UCSD-AML1 (cell line): ENCODE data around the gene TMEM138.

Experiments used
- DNase-seq: peaks from one replicate; lab custom pipeline; 2025; ENCODE audit not compliant: unreplicated experiment; lab: John Stamatoyannopoulos, UW

The TMEM138 gene

DNA sequence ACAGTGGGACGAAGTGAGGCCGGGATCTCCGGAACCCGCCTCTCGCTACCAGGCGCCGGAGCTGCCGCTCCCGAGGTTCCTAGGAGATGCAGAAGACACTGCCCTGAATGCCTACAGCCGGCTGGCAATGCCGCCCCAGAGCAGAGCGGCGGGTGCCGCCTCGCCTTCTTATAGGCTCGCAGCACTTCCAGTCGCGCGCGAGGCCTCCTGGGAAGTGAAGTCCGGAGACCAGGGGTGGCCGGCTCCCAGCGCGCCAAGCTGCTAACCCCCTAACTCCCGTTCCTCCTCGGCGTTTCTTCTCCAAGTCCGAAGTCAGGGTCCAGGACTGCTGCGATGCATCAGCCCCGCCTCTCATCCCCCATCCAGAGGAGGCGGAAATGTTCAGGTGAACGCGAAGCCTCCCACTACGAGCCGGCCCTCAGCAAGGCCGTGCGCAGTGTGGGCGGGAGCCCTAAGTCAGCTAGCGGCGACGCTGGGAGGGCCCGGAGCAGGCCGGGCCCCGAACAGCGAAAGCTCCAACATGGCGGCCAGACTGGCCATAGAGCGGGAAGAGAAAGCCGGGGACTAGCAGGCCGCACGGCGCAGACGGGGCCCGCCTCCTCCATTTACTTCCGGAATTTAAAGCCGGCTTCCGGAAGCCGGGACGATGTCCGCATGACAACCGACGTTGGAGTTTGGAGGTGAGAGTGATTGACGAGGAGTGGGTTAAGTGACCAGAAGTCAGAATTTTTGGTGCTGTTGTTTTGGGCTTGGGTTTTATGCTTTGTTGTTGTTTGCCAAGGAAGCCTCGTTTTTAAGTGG lies at the start of gene TMEM138, which contains the start of gene CYB561A3:
Gene TMEM138, plus strand, starts transcription at position 634 of the 801 bp plus-strand sequence. CDS start 2,017 bp downstream, outside the sequence.
Gene CYB561A3, minus strand, starts transcription at position 142 of the 801 bp plus-strand sequence. CDS start 5,169 bp downstream, outside the sequence.
- peak; percentile 94 for DNase-seq

DNA sequence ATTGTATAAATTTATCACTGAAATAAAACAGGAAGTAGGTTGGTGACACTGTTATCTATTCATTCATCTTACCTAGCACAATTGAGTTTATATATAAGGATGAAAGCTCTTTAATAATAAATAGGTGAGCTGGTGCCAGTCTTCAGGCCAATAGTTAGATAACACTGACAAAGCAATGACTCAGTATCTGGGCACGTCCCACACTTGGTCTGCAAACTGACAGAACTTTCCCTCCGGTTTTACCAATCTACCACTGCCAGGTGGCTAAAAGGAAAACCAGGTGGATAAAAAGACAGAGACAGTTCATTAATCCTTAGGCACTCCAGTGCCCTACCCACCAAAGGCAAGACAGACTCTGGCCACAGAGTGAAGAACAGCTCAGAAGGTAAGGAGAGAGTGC lies 46.9 kb upstream of the TMEM138 start:
- no peak for DNase-seq

DNA sequence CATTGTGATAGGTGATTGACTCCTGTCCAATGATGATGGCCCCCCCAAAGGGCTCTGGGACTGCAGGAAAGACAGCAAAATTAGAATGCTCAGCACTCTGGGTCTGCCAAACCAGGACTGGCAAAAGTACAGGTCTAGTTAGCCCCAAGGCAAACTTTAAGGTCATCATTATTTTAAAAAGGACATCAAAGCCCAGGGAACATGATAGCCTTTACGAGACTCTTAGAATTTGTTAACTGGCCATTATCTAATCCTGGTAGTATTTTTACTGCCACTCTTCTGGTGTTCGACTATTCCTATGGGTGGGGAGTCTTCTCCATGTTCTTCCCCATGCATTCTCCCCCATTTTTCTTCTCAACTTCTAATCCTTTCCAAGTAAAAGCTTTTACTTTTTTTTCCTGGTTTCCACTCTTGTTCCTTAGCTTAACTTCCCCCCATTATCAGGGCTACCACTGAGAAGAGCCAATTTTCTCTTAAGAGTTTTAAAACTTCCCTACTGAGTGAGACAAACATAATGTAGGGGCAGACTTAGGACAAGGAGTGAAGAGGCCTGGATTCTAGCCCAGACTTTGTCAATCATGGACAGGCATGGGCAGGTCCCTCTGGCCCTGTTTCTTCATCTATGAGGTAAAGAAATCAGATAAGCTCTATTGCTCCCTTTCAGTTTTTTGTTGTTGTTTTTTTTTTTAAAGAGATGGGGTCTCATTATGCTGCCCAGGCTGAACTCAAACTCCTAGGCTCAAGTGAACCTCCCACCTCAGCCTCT lies 36.3 kb upstream of the TMEM138 start:
- DNase-seq, result no peak

DNA sequence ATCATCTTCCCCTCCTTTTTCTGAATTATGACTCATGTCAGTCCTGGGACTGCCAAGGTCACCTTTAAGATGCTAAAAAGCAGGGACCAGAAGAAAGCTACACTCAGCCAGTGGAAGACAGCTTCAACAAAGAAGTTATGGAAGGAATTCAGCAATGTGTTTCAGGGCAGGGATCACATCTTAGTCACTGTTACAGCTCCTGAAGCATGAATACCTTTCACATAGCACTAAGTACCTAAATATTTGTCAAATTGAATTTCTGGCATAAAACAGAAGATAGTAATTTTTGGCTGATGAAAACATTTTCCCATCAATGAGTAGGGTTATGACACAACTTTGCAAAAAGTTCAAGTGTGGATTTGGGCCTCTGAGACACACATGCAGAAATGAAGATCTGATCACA lies 34.5 kb upstream of the TMEM138 start:
- no peak for DNase-seq

DNA sequence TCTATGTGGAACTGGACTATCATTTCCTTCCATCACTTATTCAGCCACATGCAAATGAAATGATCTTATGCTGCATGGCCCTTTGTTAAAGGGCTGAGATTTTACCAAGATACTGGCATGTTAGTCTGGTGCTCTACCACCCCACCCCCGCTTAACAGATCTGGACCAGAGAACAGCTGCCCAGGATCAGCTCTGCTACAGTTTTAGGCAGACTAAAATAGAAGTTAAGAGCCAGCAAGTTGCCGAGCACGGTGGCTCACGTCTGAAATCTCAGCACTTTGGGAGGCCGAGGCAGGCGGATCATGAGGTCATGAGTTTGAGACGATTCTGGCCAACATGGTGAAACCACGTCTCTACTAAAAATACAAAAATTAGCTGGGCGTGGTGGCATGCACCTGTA lies 33.8 kb upstream of the TMEM138 start:
- DNase-seq, result no peak

DNA sequence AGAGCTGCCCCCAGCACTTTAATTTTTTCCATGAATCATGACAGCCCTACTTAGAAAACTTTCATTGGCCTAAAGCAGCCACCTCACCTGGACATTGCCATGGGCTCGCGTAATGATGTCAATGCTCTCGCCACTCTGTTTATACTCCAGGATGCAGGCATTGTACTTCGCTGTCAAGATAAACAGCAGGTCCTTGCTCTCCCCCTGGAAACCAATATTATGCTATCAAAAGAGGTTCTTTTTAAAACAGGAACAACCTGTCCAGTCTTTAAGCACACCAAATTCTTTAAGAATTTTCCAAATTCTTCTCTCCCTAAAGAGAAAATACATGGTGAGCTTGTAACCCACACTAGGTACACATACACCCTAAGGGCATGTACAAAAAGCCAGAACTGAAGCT lies 32.3 kb upstream of the TMEM138 start:
- no peak for DNase-seq

DNA sequence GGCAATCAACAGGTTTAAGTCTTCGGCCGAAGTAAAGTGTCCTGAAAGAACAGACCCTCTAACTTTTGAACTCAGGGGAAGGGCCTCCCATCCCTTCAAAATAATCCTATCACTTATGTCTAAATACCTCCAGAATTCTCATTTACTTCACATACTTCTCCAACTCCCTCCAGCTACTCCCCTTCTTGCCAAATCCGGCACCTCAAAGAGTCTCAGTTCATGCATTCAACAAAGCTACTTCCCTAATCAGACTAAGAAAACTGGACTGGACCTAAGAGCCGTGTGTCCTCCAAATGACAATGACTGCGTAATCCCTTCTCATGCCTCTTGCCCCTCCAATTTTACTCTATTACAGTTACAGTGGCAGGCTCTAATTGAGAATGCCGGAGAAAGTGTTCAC lies 30.5 kb upstream of the TMEM138 start:
- DNase-seq, result no peak

DNA sequence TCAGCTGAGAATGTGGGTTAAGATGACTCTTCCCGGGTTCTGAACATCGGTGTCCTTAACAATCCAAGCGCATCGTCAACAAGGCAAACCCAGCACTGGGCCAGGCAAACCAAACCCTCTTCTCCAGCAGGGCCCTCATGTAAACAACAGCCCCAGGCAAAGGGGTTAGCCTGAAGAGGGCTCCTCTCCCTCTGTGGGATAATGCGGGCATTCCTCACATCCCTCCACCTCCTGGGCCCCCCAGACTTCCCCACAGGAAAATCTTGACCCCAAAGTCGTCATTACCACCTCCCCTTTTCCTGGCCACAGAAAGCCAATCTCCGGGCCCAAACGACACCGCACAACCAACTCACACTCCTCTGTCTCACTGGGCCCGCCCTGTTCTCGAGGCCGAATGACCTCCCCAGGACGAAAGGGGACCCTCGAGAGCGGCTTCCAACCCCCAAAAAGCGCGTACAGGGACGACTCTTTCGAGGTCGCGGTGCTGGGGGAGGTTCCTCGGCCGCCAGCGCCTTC lies 29.8 kb upstream of the TMEM138 start:
- DNase-seq, result no peak

DNA sequence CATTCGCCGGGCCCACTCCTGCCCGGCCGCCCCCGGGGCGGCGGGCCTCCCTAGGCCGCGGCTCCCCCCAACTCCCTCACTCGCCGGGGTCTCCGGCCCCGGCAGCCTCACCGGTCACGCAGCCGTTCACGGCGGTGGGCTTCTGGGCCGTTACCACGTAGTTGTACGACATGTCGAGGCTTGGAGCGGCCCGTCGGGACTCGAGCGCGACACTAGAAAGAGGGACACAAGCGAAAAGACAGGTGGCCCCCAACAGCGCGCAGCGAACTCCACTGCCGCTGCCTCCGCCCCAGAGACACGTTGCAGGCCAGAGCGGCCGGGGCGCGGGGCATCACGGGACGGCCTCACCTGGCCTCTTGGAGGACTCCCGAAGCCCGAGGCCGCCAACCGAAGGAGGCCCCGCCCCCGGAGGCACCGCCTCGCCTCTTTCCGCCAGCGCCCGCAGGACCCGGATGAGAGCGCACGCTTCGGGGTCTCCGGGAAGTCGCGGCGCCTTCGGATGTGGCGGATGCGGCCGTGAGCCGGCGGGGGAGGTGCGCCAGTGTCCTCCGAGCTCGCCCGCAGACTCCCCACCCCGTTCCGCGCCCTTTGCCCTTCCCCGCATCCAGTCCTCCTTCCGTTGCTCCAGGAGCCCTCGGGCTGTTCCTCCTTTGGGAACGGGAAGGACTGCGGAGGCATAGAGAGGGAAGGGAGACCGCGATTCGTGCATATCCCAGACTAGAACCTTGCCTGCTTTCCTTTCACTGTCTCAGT lies 29.2 kb upstream of the TMEM138 start, which contains the start of the genes DDB1 and TKFC:
Gene DDB1, minus strand, starts transcription at position 309 of the 753 bp plus-strand sequence. Its CDS starts 137 bp downstream, at position 172.
Gene TKFC, plus strand, starts transcription at position 432 of the 753 bp plus-strand sequence. CDS start 1,501 bp downstream, outside the sequence.
- peak; percentile 97 for DNase-seq

DNA sequence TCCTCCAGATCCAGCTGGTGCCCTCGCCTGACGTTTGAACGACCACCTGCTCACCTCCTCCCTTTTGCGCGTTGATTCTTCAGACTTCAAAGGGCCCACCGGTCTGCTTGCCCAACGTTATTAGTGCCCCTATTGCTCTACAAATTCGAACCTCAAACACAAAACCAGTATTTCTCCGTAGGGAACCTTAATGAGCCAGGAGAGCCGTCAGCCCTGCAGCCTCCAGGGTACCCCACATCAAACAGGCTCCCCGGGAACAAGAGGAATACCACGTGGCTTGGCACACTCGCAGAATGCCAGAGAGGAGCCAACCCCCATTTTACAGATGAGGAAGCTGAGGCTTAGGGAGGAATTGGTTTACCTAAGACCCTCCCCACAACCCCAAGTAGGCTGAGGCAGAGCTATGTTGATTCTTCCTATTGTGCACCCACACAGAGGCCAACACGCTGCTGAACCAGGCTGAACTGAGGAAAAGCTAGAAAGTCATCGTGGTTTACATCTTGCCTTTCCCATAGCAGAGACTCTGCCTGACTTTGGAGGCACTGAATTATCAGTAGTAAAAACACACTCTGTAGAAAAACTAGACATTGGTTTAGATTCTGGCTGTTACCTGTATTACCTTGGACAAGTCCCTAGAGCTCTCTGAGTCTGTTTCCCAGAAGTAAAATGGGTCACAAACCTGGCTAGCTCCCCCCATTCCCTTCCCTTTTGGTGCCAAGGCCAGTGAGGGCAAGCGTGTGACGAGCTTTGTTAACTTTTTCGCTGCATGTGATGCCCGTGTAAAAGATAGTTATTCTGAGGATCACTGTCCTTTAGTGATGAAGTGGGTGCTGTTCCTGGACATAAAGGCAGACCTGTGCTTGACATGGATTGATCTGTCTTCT lies 28.4 kb upstream of the TMEM138 start:
- DNase-seq, result no peak

DNA sequence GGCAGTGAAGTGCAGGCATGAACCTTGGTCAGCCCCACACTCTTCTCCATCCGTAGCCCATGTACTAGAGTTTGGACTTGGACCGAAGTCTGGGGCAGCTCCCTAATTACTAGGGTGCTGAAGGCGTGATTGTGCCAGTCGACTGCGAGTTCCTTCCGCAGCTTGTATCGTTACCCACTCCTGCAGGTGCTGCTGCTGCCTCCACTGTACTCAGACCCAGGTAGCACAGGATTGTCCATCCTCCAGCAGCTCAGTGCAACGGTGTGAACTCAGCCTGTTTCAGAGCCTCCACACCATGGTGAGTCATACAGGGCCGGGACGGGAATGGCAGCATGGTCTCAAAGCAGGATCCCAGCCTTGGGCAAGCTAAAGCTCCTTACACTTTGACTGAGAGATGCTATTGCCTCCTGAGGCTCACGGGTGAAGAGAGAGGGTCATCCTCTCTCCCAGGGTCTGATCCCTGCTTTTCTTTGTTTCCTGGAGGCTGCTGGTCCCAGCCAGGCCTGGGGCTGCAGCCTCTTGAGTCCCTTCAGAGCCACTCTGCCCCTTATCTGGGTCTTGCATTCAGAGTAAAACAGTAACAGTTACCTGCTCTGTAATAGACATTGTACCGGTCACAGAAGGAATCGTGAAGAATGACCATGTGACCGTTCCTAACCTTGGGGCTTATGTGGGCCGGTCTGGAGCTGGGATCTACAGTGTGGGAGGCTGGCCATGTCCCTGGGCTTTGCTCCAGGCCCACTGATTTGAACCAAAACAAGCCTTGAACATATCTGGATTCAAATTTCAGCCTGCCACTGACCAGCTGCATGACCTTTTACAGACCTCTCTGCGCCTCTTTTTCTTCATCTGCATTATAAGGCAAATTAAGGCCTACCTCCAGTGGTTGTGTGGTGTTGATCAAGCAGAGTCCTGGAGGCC lies 27.5 kb upstream of the TMEM138 start:
- no peak for DNase-seq

DNA sequence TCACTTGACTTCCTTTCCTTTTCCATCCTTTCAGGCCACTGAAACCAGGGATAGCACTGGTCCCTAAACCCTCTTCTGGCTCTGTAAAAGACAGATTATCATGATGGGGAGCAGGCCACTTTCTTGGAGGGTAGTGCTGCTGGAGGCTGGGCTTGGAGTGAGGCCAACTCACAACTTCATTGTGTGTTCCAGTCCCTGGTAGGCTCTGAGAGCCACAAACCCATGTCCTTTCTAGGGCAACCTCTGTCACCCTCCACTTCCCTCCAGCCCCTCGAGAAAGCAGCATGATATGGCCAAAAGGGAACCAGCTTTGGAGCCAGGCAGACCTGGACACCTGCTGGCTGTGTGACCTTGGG lies 26.8 kb upstream of the TMEM138 start:
- no peak for DNase-seq

DNA sequence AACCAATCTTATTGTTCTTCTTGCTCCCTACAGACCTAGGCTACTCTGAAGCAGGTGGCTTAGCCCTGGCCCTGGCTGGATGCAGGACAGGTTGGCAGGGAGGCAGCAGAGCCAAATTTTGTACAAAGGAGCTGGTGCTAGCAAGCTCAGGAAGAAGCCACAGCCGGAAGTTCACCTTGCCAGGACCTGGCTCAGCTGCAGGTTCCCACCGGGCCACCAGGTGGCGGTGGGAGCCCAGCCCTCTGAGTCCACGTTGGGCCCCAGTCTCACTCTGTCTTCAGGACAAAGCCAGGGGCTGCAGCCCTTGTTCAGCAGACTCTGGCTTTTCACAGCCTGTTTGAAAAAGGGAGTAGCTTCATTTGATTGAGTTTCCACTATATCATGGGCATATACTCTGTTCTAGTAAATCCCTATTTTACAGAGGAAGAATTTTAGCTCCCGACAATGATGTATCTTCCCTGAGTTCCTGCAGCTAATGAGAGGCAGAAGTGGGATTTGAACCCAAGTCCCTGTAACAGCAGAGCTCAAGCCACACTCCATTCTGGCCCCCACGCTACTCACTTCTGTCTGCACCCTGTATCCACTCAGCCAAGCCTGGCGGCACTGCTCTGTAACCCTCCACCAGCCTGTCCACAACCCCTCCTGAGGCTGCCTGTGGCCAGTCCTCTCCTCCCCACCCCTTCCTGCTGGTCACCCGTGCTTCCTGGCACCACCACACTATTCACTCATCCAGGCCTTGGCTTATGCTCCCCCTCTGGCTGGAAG lies 25.8 kb upstream of the TMEM138 start:
- DNase-seq, result peak; percentile 81

DNA sequence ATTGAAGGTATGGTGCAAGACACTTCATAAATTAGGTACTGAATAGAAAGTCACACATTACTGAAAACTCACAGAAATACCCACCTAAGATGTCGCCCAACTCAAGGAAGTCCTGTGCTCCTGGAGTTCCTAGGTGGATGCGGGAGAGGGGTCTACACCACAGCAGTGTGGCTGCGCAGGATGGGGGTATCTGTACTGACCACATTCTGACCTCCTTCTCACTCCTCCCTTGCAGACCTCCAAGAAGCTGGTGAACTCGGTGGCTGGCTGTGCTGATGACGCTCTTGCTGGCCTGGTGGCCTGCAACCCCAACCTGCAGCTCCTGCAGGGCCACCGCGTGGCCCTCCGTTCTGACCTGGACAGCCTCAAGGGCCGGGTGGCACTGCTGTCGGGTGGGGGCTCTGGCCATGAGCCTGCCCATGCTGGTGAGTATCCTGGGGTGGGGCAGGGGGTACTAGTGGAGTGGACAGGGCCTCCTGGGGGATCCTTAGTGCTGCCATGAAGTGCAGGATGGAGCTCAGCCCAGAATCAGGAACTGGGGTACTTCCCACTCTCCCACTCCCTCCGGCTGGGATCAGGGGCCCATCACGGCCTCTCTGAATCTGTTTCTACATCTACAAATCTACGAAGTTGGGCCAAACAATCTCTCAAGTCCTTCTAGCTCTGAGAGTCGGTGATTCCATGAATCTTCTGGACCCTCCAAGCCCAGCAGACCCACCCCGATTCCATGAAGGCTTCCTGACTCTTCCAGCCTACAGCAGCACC lies 24.3 kb upstream of the TMEM138 start:
- no peak for DNase-seq

DNA sequence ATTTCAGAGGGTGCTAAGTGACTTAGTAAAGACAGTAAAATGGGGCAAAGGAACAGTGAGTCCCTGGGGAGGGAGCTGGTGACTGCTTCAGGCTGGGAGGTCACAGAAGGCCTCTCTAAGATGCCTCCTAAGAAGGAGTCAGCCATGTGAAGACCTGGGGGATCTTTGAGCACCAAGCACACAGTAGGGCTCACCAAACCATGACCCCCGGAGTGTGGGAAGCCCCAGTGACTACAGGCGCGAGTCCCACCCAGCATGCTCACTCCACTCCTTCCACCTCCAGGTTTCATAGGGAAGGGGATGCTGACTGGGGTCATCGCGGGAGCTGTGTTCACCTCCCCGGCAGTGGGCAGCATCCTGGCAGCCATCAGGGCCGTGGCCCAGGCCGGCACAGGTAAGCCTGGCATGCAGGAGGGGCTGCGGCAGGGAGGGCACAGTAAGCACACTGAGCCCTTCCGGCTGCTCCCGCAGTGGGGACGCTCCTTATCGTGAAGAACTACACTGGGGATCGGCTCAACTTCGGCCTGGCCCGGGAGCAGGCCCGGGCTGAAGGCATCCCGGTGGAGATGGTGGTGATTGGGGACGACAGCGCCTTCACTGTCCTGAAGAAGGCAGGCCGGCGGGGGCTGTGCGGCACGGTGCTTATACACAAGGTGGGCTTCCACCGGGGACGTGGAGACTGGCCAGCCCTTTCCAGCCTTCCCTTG lies 23.2 kb upstream of the TMEM138 start:
- DNase-seq, result no peak

DNA sequence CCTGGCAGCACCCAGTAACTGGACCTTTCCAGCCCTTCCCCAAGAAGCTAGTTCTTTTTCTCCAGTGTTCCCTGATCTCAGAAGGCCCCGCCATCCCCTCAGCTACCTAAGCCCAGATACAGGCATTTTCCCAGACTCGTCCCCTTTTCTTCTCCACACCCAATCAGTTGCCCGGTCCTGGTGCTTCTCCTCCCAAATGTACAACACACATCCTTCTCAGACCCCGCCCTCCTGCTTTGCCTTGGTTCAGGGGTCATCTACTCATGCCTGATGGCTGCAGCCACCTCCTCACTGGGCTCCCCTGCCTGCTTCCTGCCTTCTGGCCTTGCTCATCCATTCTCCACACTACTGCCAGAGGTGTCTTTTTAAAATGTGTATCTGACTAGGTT lies 22.7 kb upstream of the TMEM138 start:
- no peak for DNase-seq

DNA sequence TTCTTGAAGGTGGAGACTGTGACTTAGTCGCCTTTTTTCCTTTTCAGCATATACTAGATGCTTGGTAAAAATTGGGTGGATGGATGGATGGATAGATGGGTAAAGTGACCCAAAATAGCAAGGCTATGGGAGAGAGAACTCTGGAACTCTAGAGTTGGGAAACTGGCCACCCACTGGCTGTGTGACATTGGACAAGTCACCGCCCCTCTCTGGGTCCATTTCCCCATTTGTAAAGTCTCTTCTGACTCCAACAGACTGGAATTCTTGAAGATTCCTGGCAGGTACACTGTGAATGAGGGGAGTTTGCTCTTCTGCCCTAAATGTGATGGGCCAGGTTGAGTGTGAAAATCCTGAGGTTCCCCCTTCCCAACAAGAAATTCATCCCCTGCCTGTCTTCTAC lies 21.2 kb upstream of the TMEM138 start:
- no peak for DNase-seq
